Fibroblast of villous mesenchyme (primary cell): Measurements from ENCODE around the gene RNF31. TPM values are rescaled to one million over a fixed set of nuclear protein-coding genes. Genes with fewer than 3 reads are reported as not detected.

Source experiments
- DNase-seq: peaks from one replicate; pipeline ENCODE4 v3.0.0-alpha.2; 2010; ENCODE audit warnings: low read depth
- H3K4me3 ChIP-seq: 2 replicates; pipeline ENCODE4 v1.5.1; 2011; ENCODE audit warnings: low read depth, mild to moderate bottlenecking, low read length
- CTCF ChIP-seq: IDR thresholded peaks from 2 replicates; pipeline ENCODE4 v1.5.1; 2012; ENCODE audit warnings: low read depth, mild to moderate bottlenecking, low read length; ENCODE audit not compliant: insufficient read depth
- total RNA-seq: library from RNA; depleted of rRNA; stranded (reverse); fragments of >200 nt; gene quantifications from 2 replicates; pipeline ENCODE4 v1.2.3, GENCODE V29; 2012

Gene RNF31
- total RNA-seq, 1 donor: 38.0 TPM

GRCh38 chr14:24132976-24133375, 14.3 kb upstream of the RNF31 start:
- no peak for TF ChIP-seq CTCF
- DNase-seq: no peak
- H3K4me3 ChIP-seq: no peak overlapping the region

GRCh38 chr14:24133735-24134134, 13.6 kb upstream of the RNF31 start:
- H3K4me3 ChIP-seq: no peak overlapping the region
- no peak for DNase-seq
- TF ChIP-seq CTCF: no peak

- DNase-seq: no peak
- H3K4me3 ChIP-seq: peak overlapping the region; percentile 68
- no peak for TF ChIP-seq CTCF
Measured at GRCh38 chr14:24135584-24135833, 11.8 kb upstream of the RNF31 start.

GRCh38 chr14:24135834-24136683, 11.2 kb upstream of the RNF31 start, which contains the start of gene PSME1:
TSS of gene PSME1 (plus strand) at chr14:24136194. CDS start at chr14:24136263, 69 bp downstream.
- no peak for TF ChIP-seq CTCF
- peak; percentile 90 for DNase-seq
- peak within 1 kb of the TSS; percentile 68 for H3K4me3 ChIP-seq

- no peak for DNase-seq
- TF ChIP-seq CTCF: no peak
Measured at GRCh38 chr14:24136684-24137528, 10.4 kb upstream of the RNF31 start.

GRCh38 chr14:24137529-24138395, 9.5 kb upstream of the RNF31 start:
- DNase-seq: no peak
- no peak for TF ChIP-seq CTCF
- H3K4me3 ChIP-seq: no peak overlapping the region

More at GRCh38 chr14:24136684-24137528, 10.4 kb upstream of the RNF31 start:
- peak overlapping the region; percentile 68 for H3K4me3 ChIP-seq
